ENCODE data around the gene AUP1. TPM values are rescaled to one million over a fixed set of nuclear protein-coding genes. Genes with fewer than 3 reads are reported as not detected.

The AUP1 gene
- polyA plus RNA-seq, 1 donor: 145 TPM

DNA sequence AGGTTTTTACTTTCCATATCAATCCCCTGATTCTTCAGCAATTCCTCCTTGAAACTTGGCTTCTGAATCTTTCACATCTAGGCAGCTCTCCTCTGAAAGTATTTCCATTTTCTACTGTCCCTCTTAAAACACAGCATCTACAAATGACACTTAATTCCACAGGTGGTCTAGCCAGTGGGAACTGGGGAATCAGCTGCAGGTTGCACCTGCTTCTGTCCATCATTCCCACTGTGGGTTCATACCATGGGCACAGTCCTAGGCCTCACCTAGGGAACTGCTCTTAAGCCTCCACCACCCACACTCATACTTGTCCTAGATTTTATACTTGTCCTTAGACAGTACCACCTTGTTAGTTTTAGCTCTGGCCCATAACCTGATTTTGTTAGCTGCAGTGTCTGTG, 22.0 kb upstream of the AUP1 start:
- Histone ChIP-seq H3K4me1 (ENCODE audit: control insufficient read depth, insufficient read depth, low read length) (peaks cover 14% of the 10 kb centered on the region), H3K4me3 (ENCODE audit: low read length) (no peak overlapping the region), H3K27me3 (ENCODE audit: control insufficient read depth, insufficient read depth, low read length) (peaks cover 92% of the 10 kb centered on the region), H3K9me3 (ENCODE audit: control insufficient read depth, low read depth, low read length) (peaks cover 15% of the 10 kb centered on the region), H3K27ac (ENCODE audit: low read length) (no peak overlapping the region), H3K36me3 (ENCODE audit: control insufficient read depth, insufficient read depth, low read length) (no peaks in the 10 kb centered on the region)
- DNase-seq: no peak

DNA sequence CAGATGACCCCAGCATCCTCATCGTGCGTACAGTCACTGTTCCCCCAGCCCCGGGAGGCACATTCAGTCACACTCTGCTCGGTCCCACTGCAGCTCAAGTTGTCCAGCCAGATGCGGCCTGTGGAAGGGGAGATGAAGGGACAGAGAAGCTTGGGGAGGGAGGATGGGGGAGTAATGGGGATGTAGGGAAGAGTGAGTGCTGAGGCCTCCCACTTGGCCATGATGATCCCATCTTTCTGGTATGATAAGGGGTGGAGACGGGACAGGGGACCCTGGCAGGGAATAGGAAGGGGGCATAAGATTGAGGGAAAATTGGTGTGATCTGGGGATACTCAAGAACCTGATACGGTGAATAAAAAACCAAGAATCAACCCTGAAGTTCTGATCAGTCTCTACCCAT, 20.7 kb upstream of the AUP1 start:
- Histone ChIP-seq H3K9me3 (ENCODE audit: control insufficient read depth, low read depth, low read length) (peaks cover 14% of the 10 kb centered on the region), H3K4me1 (ENCODE audit: control insufficient read depth, insufficient read depth, low read length) (peaks cover 14% of the 10 kb centered on the region), H3K27ac (ENCODE audit: low read length) (no peak overlapping the region), H3K36me3 (ENCODE audit: control insufficient read depth, insufficient read depth, low read length) (no peaks in the 10 kb centered on the region), H3K27me3 (ENCODE audit: control insufficient read depth, insufficient read depth, low read length) (peaks cover 86% of the 10 kb centered on the region), H3K4me3 (ENCODE audit: low read length) (no peak overlapping the region)
- DNase-seq: no peak
- 100% methylated on average over 1 of the region's 7 CpGs for whole genome bisulfite sequencing (ENCODE audit: insufficient coverage, low lambda C conversion rate)

DNA sequence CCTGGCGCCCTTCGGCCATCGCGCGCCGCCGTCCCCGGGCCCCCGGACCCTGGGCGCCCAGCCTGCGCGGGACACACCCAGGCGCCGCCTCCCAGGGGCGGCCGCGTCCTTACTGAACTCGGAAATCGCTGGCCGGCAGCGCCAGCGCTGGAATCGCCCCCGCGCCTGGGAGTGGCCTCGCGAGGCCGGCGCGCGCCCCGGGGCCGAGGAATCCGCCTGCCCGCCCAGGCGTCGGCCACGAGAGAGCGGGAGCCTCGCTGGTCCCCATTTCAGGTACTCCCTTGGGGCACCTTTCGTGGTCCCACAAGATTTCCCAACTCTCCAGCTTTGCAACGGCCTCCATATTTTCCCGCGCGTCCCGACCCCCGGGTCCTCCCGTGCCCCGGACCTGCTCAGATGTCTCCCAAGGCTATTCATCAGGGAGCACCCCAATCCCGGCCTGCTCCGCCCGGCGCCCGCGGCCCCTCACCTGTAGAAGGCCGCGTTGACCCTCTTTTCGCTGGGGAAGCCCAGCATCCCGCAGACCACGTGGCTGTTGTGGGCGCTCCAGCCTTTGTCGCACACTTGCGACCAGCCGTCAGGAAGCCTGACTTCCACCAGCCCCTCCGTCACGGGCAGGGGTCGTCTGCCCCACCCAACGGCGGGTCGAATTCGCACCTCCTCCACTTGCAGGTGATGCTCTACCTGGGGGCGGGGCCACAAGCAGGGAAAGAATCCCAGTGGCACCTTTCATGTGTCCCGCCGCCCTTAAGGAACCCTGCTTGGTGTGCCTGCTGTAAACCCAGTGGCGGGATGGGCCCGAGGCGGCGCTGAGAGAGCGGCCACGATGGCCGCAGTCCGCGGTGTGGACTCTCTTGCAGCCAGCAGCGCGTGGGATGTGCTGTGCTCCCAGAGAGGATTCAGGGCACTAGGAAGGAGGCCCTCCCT, 19.7 kb upstream of the AUP1 start:
- Histone ChIP-seq H3K27me3 (ENCODE audit: control insufficient read depth, insufficient read depth, low read length) (peaks cover 76% of the 10 kb centered on the region), H3K27ac (ENCODE audit: low read length) (no peak overlapping the region), H3K4me1 (ENCODE audit: control insufficient read depth, insufficient read depth, low read length) (peaks cover 14% of the 10 kb centered on the region), H3K36me3 (ENCODE audit: control insufficient read depth, insufficient read depth, low read length) (no peaks in the 10 kb centered on the region), H3K9me3 (ENCODE audit: control insufficient read depth, low read depth, low read length) (peaks cover 6% of the 10 kb centered on the region), H3K4me3 (ENCODE audit: low read length) (peak overlapping the region; percentile 54)
- peak; percentile 48 to 81 for DNase-seq
- no CpG with 5 or more reads among the region's 85 CpGs for WGBS (ENCODE audit: insufficient coverage, low lambda C conversion rate)

DNA sequence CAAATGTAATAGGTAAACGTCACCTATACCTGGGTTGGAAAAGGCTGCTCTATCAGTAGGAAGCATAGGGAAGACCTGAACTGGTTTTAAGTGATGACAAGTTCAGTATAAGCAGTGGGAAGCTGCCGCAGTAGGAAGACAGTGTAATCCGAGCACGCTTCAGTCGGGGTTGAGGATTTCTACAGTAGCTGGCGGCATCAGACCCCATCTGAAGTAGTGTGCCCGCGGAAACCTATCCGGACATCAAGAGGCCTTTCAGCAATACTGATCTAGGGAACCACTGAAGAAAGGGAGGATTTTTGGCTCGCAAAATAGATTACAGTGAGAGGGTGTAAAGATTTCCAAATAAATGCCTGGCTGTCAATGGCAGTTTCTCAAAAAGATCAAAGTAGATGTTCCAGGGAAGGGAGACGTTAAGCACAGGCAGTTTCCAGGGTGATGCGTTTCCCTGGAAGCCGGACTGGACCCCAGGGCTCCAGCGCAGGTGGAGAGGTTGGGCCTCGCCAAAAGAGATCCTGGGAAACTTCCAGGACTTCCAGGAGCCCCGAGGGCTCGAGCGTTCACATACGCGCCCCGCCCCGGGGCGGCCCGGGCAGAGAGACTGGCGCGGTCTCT, 18.9 kb upstream of the AUP1 start:
- WGBS (ENCODE audit: insufficient coverage, low lambda C conversion rate): 80% methylated on average over 1 of the region's 26 CpGs
- H3K27ac ChIP-seq (ENCODE audit: low read length): no peak overlapping the region
- H3K36me3 ChIP-seq (ENCODE audit: control insufficient read depth, insufficient read depth, low read length): no peaks in the 10 kb centered on the region
- H3K4me3 ChIP-seq (ENCODE audit: low read length): peak overlapping the region; percentile 28
- peaks cover 14% of the 10 kb centered on the region for H3K4me1 ChIP-seq (ENCODE audit: control insufficient read depth, insufficient read depth, low read length)
- DNase-seq: no peak
- peaks cover 69% of the 10 kb centered on the region for H3K27me3 ChIP-seq (ENCODE audit: control insufficient read depth, insufficient read depth, low read length)
- peaks cover 6% of the 10 kb centered on the region for H3K9me3 ChIP-seq (ENCODE audit: control insufficient read depth, low read depth, low read length)

DNA sequence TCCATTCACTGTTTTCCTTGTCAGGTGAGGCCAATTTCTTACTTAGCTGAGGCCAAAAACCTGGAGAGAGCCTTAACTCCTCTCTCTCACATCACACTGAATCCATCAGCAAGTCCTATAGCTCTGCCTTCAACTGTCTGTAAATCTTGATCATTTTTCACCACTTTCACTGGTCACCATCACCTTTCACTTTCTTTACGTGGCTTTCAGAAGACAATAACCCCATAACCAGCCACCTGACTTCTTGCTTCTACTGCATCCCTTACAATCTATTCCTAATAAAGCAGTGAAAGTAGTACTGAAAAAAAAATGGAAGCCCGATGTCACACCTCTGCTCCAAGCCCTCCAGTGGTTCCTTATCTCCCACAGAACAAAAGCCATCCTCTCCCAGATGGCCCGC, 16.5 kb upstream of the AUP1 start:
- Histone ChIP-seq H3K4me1 (ENCODE audit: control insufficient read depth, insufficient read depth, low read length) (peaks cover 14% of the 10 kb centered on the region), H3K27me3 (ENCODE audit: control insufficient read depth, insufficient read depth, low read length) (peaks cover 46% of the 10 kb centered on the region)
- WGBS (ENCODE audit: insufficient coverage, low lambda C conversion rate): 81% methylated on average over 3 of the region's 3 CpGs

DNA sequence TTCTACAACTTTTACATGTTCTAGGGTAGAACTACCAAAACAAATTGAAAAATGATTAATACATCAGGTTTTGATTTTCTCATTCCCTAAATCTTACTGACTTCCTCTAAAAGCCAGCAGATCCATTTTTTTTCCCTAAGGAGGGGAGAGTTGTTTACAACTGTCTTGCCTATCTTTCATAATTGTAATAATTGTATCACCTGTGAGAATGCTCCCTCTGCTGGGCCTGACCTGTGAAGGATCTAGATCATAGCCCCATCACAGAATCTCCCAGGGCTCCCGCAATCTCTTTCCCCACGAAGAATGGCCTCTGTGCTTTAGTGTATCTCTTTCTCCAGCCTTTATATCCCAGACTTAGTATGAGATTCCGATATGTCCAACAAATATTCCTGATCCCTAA, 15.1 kb upstream of the AUP1 start:
- WGBS (ENCODE audit: insufficient coverage, low lambda C conversion rate): 100% methylated on average over 1 of the region's 3 CpGs
- no peaks in the 10 kb centered on the region for H3K36me3 ChIP-seq (ENCODE audit: control insufficient read depth, insufficient read depth, low read length)
- no peak for DNase-seq
- no peak overlapping the region for H3K4me3 ChIP-seq (ENCODE audit: low read length)
- H3K27ac ChIP-seq (ENCODE audit: low read length): no peak overlapping the region
- H3K9me3 ChIP-seq (ENCODE audit: control insufficient read depth, low read depth, low read length): peaks cover 5% of the 10 kb centered on the region
- H3K27me3 ChIP-seq (ENCODE audit: control insufficient read depth, insufficient read depth, low read length): peaks cover 37% of the 10 kb centered on the region
- peaks cover 10% of the 10 kb centered on the region for H3K4me1 ChIP-seq (ENCODE audit: control insufficient read depth, insufficient read depth, low read length)

More for the DNA sequence above, 16.5 kb upstream of the AUP1 start:
- Histone ChIP-seq H3K4me3 (ENCODE audit: low read length) (no peak overlapping the region), H3K27ac (ENCODE audit: low read length) (no peak overlapping the region), H3K9me3 (ENCODE audit: control insufficient read depth, low read depth, low read length) (peaks cover 6% of the 10 kb centered on the region), H3K36me3 (ENCODE audit: control insufficient read depth, insufficient read depth, low read length) (no peaks in the 10 kb centered on the region)
- no peak for DNase-seq

DNA sequence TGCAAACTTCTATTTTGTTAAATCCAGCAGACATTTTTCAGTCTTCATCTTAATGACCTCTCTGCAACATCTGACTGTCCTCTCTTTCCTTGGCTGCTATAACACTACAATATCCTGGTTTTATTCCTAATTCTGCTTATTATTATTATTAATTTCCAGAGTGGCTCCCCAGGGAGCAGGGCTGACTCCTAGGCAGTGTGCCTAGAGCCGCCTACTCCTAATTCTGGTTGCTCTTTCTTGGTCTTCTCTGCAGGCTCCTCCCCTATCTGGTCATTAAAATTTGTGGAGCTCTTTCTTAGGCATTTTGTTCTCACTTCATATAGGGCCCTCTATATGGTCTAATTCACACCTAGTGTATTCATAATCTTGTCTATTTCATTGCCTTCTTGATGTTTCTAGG, 13.5 kb upstream of the AUP1 start:
- Histone ChIP-seq H3K9me3 (ENCODE audit: control insufficient read depth, low read depth, low read length) (no peaks in the 10 kb centered on the region), H3K36me3 (ENCODE audit: control insufficient read depth, insufficient read depth, low read length) (no peaks in the 10 kb centered on the region), H3K4me3 (ENCODE audit: low read length) (no peak overlapping the region), H3K27ac (ENCODE audit: low read length) (no peak overlapping the region), H3K27me3 (ENCODE audit: control insufficient read depth, insufficient read depth, low read length) (peaks cover 40% of the 10 kb centered on the region), H3K4me1 (ENCODE audit: control insufficient read depth, insufficient read depth, low read length) (no peaks in the 10 kb centered on the region)
- no peak for DNase-seq
- WGBS (ENCODE audit: insufficient coverage, low lambda C conversion rate): no CpG with 5 or more reads among the region's 1 CpG

DNA sequence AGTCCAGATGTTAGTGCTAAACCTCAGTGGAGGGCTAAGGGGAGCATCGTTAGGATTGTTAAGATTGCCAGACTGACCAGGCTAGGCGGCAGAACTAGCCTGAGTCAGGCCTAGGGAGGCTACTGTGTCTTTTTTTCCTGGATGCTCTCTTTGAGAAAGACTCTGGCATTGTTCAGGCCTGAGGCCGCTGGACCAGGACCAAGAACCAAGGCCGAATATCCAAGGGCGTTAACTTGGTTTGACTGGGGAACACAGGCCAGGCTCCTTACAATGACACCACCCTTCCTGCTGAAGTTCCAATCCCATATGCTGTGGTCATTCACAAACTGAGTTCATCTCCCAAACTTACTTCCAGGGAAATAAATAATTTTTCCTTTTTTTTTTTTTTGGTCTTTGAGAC, 10.8 kb upstream of the AUP1 start:
- H3K36me3 ChIP-seq (ENCODE audit: control insufficient read depth, insufficient read depth, low read length): no peaks in the 10 kb centered on the region
- H3K27ac ChIP-seq (ENCODE audit: low read length): no peak overlapping the region
- H3K4me1 ChIP-seq (ENCODE audit: control insufficient read depth, insufficient read depth, low read length): no peaks in the 10 kb centered on the region

DNA sequence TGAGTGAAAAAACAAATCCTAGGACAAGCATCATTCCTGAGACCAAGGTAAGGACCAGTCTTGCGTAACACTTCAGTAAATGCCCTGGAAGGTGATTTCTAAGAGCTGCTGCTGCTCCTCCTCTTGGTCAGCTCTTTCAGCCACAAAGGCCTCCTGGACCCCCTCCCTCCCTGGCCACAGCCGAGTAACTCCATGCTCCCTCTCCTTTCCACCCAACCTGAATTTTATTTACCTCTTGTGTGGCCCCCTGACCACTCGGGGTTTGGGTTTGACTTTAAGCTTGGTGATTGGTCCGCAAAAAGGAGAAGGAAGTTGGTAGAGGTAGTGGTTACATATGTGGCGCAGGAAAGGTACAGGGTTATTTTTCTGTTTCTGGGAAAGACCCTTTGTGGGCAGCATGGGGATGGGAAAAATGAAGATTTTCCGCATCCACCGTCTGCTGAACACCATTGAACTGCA, 9.4 kb upstream of the AUP1 start:
- peaks cover 38% of the 10 kb centered on the region for H3K27me3 ChIP-seq (ENCODE audit: control insufficient read depth, insufficient read depth, low read length)
- no peak overlapping the region for H3K4me3 ChIP-seq (ENCODE audit: low read length)
- H3K4me1 ChIP-seq (ENCODE audit: control insufficient read depth, insufficient read depth, low read length): no peaks in the 10 kb centered on the region
- WGBS (ENCODE audit: insufficient coverage, low lambda C conversion rate): 40% methylated on average over 1 of the region's 7 CpGs
- H3K9me3 ChIP-seq (ENCODE audit: control insufficient read depth, low read depth, low read length): no peaks in the 10 kb centered on the region
- DNase-seq: no peak
- no peak overlapping the region for H3K27ac ChIP-seq (ENCODE audit: low read length)
- H3K36me3 ChIP-seq (ENCODE audit: control insufficient read depth, insufficient read depth, low read length): no peaks in the 10 kb centered on the region

More for the DNA sequence above, 10.8 kb upstream of the AUP1 start:
- Histone ChIP-seq H3K9me3 (ENCODE audit: control insufficient read depth, low read depth, low read length) (no peaks in the 10 kb centered on the region), H3K4me3 (ENCODE audit: low read length) (no peak overlapping the region), H3K27me3 (ENCODE audit: control insufficient read depth, insufficient read depth, low read length) (peaks cover 38% of the 10 kb centered on the region)
- WGBS (ENCODE audit: insufficient coverage, low lambda C conversion rate): no CpG with 5 or more reads among the region's 5 CpGs
- DNase-seq: no peak

DNA sequence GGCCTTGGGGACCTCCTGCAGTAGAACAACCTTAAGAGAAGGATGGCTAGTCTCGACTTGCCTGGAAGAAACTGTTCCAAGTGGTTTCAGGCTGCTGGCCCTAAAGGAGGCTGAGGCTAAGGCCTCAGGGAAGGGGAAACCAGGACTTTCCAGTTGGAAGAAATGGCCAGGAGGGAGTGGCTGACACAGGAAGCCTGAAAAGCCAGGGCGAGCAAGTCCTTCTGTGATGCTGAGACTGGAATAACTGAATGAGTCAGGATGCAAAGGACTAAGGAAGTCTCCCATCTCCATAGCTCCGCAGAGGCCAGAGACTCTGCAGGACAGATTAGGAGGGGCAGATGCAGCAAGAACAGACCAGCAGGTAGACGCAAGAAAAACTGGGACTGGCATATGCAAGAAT, 7.6 kb upstream of the AUP1 start:
- Histone ChIP-seq H3K4me1 (ENCODE audit: control insufficient read depth, insufficient read depth, low read length) (no peaks in the 10 kb centered on the region), H3K4me3 (ENCODE audit: low read length) (no peak overlapping the region), H3K27me3 (ENCODE audit: control insufficient read depth, insufficient read depth, low read length) (peaks cover 38% of the 10 kb centered on the region), H3K36me3 (ENCODE audit: control insufficient read depth, insufficient read depth, low read length) (peaks cover 8% of the 10 kb centered on the region), H3K9me3 (ENCODE audit: control insufficient read depth, low read depth, low read length) (no peaks in the 10 kb centered on the region), H3K27ac (ENCODE audit: low read length) (no peak overlapping the region)
- DNase-seq: no peak
- WGBS (ENCODE audit: insufficient coverage, low lambda C conversion rate): no CpG with 5 or more reads among the region's 4 CpGs
